Kidney (tissue), 14 donors: ENCODE data around the gene MAD1L1. TPM values are rescaled to one million over a fixed set of nuclear protein-coding genes. Genes with fewer than 3 reads are reported as not detected.

Source experiments
- DNase-seq, 5 donors: peaks; one replicate each; pipeline ENCODE4 v3.0.0-alpha.2; 2013 to 2020
- FAIRE-seq: peaks from 2 replicates; lab custom pipeline; 2012; peaks lifted over from hg19 to GRCh38; lab: Jason Lieb, UNC
- H3K27ac ChIP-seq, 2 donors: one replicate each; pipeline ENCODE4 v1.7.0; 2013; ENCODE audit warnings: low read depth in 2 of 2, low read length in 2 of 2, inconsistent platforms in 1 of 2
- H3K27me3 ChIP-seq: one replicate; pipeline ENCODE4 v1.7.1; 2013; ENCODE audit warnings: low read length, inconsistent platforms; ENCODE audit not compliant: control insufficient read depth, insufficient read depth
- H3K36me3 ChIP-seq, 3 donors: one replicate each; pipeline versions ENCODE4 v1.7.0 to v1.7.1; 2013; ENCODE audit warnings: low read length in 3 of 3, control low read depth in 1 of 3, inconsistent platforms in 1 of 3; ENCODE audit not compliant: insufficient read depth in 3 of 3, control insufficient read depth in 2 of 3
- H3K4me1 ChIP-seq, 3 donors: one replicate each; pipeline versions ENCODE4 v1.7.0 to v1.7.1; 2013; ENCODE audit warnings: low read length in 3 of 3, inconsistent platforms in 1 of 3, low read depth in 1 of 3; ENCODE audit not compliant: control insufficient read depth in 2 of 3, insufficient read depth in 2 of 3
- H3K4me3 ChIP-seq, 3 donors: one replicate each; pipeline versions ENCODE4 v1.7.0 to v1.8.1; 2013; ENCODE audit warnings: low read length in 3 of 3, control low read depth in 1 of 3, inconsistent platforms in 1 of 3
- H3K9ac ChIP-seq, 3 donors: one replicate each; pipeline versions ENCODE4 v1.7.0 to v1.7.1; 2013; ENCODE audit warnings: low read length in 3 of 3, control low read depth in 1 of 3, inconsistent platforms in 1 of 3
- H3K9me3 ChIP-seq, 3 donors: one replicate each; pipeline versions ENCODE4 v1.7.0 to v1.7.1; 2013; ENCODE audit warnings: low read length in 3 of 3, control low read depth in 1 of 3, inconsistent platforms in 1 of 3; ENCODE audit not compliant: control insufficient read depth in 2 of 3, insufficient read depth in 1 of 3
- intact Hi-C: fragments of 100-400 bp; cut with DNase I; formaldehyde crosslinking; loops from one replicate; pipeline ENCODE4 v1.11.1; 2022
- polyA plus RNA-seq: library from polyadenylated mRNA; stranded (reverse); fragments of 350-450 nt; fragmentation: Illumina TruSeq; extraction: RNeasy Lipid Tissue Mini Kit (QIAGEN cat#74804); gene quantifications from one replicate; pipeline ENCODE4 v1.2.3, GENCODE V29; 2014; ENCODE audit warnings: low read depth, low replicate concordance; ENCODE audit not compliant: insufficient read depth
- total RNA-seq: library from RNA; stranded (reverse); fragmentation: NEBNext Ultra II Directional; extraction: Animal tissue kit (Norgen Biotek cat#: 25700); gene quantifications from one replicate; pipeline ENCODE4 v1.2.1, GENCODE V29; 2021
- TF ChIP-seq, protein P1 (sequence below): IDR thresholded peaks from 3 replicates; pipeline ENCODE4 v1.5.1; 2012; ENCODE audit warnings: mild to moderate bottlenecking, moderate library complexity, borderline replicate concordance; ENCODE audit not compliant: insufficient read depth; ENCODE audit errors: extremely low read depth
- donor health status: control.
- donor health status: control.
- donor health status: control.
- donor health status: control.
- donor health status: control.
- donor health status: DM: yes; HTN: yes; CAD: no.
- donor health status: Normal renal cell carcinoma (clear cell type).

Gene MAD1L1
- total and polyA plus RNA-seq, 2 donors from 2014 or later, result 33.2 to 45.2 TPM

DNA sequence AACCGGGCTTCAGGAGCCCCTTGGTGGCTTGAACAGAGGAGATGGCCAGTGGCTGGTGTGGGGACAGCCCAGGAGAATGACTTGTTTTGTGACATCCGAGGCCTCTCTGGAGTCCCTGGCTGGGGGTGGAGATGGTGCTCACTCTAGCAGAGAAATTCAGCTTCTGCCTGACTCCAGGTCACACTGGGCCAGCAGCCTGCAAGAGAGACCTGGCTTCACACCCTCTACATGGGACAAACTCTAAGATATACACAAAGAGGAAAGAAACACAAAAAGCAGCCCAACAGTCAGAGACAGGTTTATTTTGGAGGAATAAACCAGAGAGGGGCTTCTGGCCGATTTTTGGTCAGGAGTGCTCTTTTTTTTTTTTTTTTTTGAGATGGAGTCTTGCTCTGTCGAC, 429.8 kb downstream of the MAD1L1 start:
- Histone ChIP-seq H3K9me3 (peaks cover 0 to 2% (median 0%) of the 10 kb centered on the region in 3 donors), H3K4me3 (no peak overlapping the region), H3K9ac (no peak overlapping the region), H3K27me3 (no peaks in the 10 kb centered on the region), H3K36me3 (no peaks in the 10 kb centered on the region), H3K4me1 (no peaks in the 10 kb centered on the region), H3K27ac (no peak overlapping the region)
- TF ChIP-seq, protein P1, sequence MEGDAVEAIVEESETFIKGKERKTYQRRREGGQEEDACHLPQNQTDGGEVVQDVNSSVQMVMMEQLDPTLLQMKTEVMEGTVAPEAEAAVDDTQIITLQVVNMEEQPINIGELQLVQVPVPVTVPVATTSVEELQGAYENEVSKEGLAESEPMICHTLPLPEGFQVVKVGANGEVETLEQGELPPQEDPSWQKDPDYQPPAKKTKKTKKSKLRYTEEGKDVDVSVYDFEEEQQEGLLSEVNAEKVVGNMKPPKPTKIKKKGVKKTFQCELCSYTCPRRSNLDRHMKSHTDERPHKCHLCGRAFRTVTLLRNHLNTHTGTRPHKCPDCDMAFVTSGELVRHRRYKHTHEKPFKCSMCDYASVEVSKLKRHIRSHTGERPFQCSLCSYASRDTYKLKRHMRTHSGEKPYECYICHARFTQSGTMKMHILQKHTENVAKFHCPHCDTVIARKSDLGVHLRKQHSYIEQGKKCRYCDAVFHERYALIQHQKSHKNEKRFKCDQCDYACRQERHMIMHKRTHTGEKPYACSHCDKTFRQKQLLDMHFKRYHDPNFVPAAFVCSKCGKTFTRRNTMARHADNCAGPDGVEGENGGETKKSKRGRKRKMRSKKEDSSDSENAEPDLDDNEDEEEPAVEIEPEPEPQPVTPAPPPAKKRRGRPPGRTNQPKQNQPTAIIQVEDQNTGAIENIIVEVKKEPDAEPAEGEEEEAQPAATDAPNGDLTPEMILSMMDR, result no peak
- peak in 1 of 5 donors; percentile 22 for DNase-seq
- FAIRE-seq, result no peak
- intact Hi-C loops, result no loop called here

DNA sequence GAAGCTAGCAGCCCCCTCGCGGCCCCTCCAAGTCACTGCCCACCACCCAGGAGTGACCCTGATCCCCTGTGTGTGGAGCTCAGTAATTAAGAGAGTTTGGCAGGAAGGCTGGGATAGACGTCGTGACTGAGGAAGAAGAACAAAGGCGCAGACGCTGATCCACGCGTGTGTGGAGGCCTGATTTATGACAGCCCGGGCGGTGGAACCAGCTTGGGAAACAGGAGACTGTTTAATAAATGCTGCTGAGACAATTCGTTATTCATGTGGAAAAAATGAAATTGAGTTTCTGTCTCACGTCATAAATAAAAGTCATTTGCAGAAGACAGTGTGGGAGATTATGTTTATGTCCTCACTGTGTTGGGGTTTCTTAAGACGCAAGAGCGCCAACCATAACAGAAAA, 431.8 kb downstream of the MAD1L1 start:
- intact Hi-C loops, result no loop called here
- FAIRE-seq (no peak), DNase-seq (peak; percentile 35 to 68 (median 60))
- Histone ChIP-seq H3K27me3 (no peaks in the 10 kb centered on the region), H3K4me1 (no peaks in the 10 kb centered on the region), H3K9ac (no peak overlapping the region), H3K9me3 (peaks cover 0 to 2% (median 0%) of the 10 kb centered on the region in 3 donors), H3K36me3 (no peaks in the 10 kb centered on the region), H3K4me3 (no peak overlapping the region), H3K27ac (no peak overlapping the region)
- TF ChIP-seq, protein P1, result no peak

DNA sequence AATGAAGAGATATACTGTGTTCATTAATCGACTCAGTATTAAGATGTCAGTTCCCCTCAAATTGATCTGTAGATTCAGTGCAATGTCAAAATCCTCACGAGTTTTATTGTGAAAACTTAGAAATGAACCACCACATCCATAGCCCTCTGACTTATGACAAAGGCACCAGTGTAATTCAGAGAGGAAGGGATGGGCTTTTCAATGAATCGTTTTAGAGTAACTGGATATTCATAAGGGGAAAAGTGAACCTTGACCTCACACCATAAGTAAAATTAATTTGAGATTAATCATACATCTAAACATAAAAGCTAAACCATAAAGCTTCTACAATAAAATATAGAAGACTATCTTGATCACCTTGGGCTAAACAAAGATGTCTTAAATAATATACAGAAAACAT, 434.6 kb downstream of the MAD1L1 start:
- FAIRE-seq, result no peak
- Histone ChIP-seq H3K9me3 (peaks cover 0 to 13% (median 9%) of the 10 kb centered on the region in 3 donors), H3K4me3 (no peak overlapping the region), H3K4me1 (no peaks in the 10 kb centered on the region), H3K27me3 (no peaks in the 10 kb centered on the region), H3K9ac (no peak overlapping the region), H3K36me3 (no peaks in the 10 kb centered on the region), H3K27ac (no peak overlapping the region)
- DNase-seq, result no peak
- TF ChIP-seq, protein P1, result no peak
- intact Hi-C loops, result no loop called here
